Breast epithelium (tissue), 3 donors: ENCODE measurements around the gene NFKBIB.

Experiments
- CTCF ChIP-seq, 3 donors: fragments of 450-650 bp; IDR thresholded peaks; one replicate each; pipeline ENCODE4 v1.5.1; 2016 to 2017; ENCODE audit warnings: antibody characterized with exemption in 3 of 3, mild to moderate bottlenecking in 3 of 3, moderate library complexity in 3 of 3
- POLR2A ChIP-seq: fragments of 450-650 bp; IDR thresholded peaks from one replicate; pipeline ENCODE4 v1.6.1; 2016; ENCODE audit warnings: antibody characterized with exemption, mild to moderate bottlenecking, moderate library complexity

GRCh38 chr19:38880882-38881609 lies 18.7 kb upstream of the NFKBIB start:
- TF ChIP-seq CTCF (IDR thresholded peaks at IDR 0.05) (no peak), POLR2A (no peak)
